ENCODE measurements around the gene HTRA3.

The HTRA3 gene

DNA sequence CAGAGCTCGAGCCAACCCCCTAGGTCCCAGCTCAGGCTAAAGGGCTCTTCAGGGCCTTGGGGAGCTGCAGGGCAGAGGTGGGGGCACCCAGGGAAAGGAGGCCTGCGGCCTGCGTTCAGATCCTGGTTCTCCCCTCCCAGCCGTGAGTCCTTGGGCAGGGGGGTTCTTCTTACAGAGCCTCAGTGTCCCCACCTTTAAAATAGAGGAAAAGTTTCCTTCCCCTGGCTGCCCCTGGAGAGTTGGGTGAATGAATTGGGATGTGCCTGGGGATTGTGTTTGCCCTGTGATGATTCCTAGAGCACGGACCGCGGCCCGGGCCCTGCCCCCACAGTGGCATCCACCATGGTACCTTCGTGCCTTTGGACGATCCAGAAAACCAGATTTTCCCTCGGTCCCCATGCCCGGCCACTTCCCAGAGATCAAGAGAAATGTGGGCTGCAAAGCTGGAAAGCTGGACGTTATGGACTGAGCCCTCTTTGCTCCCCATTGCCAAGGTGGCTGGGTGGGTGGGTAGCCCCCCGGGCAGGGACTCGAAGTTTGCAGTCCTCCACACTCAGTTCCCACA, 11.4 kb downstream of the HTRA3 start:
- no peak for DNase-seq
- Histone ChIP-seq H3K27me3 (ENCODE audit: insufficient read depth, low read depth, severe bottlenecking) (no peaks in the 10 kb centered on the region), H3K27ac (no peak overlapping the region), H3K36me3 (no peaks in the 10 kb centered on the region), H3K9me3 (ENCODE audit: severe bottlenecking) (no peaks in the 10 kb centered on the region), H3K4me3 (ENCODE audit: low read depth, low read length) (no peak overlapping the region)
- TF ChIP-seq, protein P1, sequence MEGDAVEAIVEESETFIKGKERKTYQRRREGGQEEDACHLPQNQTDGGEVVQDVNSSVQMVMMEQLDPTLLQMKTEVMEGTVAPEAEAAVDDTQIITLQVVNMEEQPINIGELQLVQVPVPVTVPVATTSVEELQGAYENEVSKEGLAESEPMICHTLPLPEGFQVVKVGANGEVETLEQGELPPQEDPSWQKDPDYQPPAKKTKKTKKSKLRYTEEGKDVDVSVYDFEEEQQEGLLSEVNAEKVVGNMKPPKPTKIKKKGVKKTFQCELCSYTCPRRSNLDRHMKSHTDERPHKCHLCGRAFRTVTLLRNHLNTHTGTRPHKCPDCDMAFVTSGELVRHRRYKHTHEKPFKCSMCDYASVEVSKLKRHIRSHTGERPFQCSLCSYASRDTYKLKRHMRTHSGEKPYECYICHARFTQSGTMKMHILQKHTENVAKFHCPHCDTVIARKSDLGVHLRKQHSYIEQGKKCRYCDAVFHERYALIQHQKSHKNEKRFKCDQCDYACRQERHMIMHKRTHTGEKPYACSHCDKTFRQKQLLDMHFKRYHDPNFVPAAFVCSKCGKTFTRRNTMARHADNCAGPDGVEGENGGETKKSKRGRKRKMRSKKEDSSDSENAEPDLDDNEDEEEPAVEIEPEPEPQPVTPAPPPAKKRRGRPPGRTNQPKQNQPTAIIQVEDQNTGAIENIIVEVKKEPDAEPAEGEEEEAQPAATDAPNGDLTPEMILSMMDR (IDR thresholded peaks at IDR 0.05; ENCODE audit: low read depth, low read length), result no peak

DNA sequence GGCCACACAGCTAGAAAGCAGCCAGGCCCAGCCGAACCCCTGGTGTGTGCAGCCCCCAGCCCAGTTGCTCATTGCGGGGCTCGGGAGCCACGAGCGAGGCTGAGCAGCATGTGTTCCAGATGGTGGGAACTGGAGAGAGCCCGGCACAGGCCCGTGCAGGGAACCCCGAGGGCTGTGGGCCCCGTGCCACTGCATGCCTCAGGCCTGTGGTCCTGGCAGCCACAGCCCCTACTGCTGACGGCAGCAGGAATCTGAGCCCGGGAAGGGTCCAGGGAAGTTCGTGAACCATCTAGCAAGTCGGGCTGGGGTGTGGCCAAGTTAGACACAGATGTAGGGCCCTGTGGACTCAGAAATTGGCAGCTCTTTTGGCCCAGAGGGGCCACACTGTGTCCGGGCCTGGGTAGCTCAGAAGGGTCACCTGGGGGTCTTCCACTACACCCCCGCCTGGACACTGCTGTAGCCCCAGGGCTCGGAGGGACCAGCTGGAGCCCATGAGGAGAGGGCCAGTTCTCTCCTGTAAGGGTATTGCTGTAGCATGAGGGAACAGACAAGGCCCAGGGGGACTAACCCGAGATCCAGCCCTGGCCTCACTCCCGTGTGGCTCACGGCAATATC, 12.1 kb downstream of the HTRA3 start:
- no peak overlapping the region for H3K4me3 ChIP-seq (ENCODE audit: low read depth, low read length)
- TF ChIP-seq, protein P1 (IDR thresholded peaks at IDR 0.05; ENCODE audit: low read depth, low read length), result no peak
- H3K27ac ChIP-seq, result no peak overlapping the region
- no peaks in the 10 kb centered on the region for H3K27me3 ChIP-seq (ENCODE audit: insufficient read depth, low read depth, severe bottlenecking)
- no peak for DNase-seq
- H3K36me3 ChIP-seq, result no peaks in the 10 kb centered on the region
- no peaks in the 10 kb centered on the region for H3K9me3 ChIP-seq (ENCODE audit: severe bottlenecking)

DNA sequence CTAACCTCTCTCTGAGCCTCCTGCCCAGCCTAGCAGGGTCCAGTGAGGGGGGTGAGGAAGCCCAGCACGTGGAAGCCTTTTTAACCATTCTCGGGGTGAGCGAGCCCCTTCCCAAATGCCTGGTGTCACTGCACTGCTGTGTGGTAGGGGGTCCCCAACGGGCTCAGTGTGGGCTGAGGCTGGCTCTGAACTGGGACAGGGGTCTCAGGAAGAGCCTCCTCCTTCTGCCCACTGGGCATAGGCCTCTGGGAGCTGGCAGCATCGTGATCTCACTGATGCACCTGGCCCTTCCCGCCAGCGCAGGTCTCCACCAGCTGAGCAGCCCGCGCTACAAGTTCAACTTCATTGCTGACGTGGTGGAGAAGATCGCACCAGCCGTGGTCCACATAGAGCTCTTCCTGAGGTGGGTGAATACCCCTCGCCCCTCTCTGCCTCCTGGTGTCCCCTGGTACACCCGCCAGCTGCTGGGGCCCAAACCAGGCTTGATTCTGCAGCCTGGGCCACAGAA, 12.6 kb downstream of the HTRA3 start:
- Histone ChIP-seq H3K27ac (no peak overlapping the region), H3K36me3 (no peaks in the 10 kb centered on the region), H3K9me3 (ENCODE audit: severe bottlenecking) (no peaks in the 10 kb centered on the region), H3K4me3 (ENCODE audit: low read depth, low read length) (no peak overlapping the region), H3K27me3 (ENCODE audit: insufficient read depth, low read depth, severe bottlenecking) (no peaks in the 10 kb centered on the region)
- no peak for DNase-seq
- TF ChIP-seq, protein P1 (IDR thresholded peaks at IDR 0.05; ENCODE audit: low read depth, low read length), result no peak

DNA sequence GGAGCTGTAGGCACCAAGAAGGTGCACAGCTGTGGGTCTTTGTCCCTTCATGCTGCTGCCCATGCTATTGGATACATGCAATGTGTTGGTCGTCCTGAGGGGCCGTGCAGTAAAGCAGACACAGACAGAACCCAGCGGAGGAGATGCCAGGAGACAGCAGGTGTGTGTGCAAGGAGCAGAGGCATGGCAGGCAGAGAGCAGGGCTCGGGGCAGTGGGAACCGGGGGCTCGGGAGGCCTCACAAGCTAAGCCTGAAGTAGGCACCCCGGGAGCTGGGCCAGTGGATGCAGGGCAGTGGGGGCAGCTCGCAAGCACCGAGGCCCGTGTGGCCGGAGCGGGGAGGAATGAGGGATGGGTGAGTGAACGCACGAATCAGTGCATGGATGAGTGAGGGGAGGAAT, 13.2 kb downstream of the HTRA3 start:
- H3K27me3 ChIP-seq (ENCODE audit: insufficient read depth, low read depth, severe bottlenecking), result no peaks in the 10 kb centered on the region
- H3K27ac ChIP-seq, result no peak overlapping the region
- DNase-seq, result no peak
- no peak overlapping the region for H3K4me3 ChIP-seq (ENCODE audit: low read depth, low read length)
- no peaks in the 10 kb centered on the region for H3K36me3 ChIP-seq
- H3K9me3 ChIP-seq (ENCODE audit: severe bottlenecking), result no peaks in the 10 kb centered on the region
- TF ChIP-seq, protein P1 (IDR thresholded peaks at IDR 0.05; ENCODE audit: low read depth, low read length), result no peak

DNA sequence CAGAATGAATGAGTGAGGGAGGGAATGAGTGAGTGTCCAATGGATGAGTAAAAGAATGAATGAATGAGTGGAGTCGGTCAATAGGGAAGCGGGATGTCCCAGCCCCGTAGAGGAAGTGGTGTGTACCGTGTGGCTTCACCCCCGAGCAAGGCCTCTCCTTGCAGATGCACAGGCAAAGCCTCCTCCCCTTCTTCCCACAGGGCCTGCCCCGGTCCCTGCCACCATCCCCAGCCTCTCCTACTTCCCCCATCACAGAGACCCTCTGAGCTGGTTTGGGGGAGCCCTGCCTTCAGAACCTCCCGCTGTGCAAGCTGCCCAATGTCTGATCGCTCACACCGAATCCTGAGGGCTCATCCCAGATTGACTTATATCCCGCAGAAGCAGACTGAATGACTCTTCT, 13.6 kb downstream of the HTRA3 start:
- no peak overlapping the region for H3K27ac ChIP-seq
- no peaks in the 10 kb centered on the region for H3K36me3 ChIP-seq
- no peaks in the 10 kb centered on the region for H3K9me3 ChIP-seq (ENCODE audit: severe bottlenecking)
- H3K4me3 ChIP-seq (ENCODE audit: low read depth, low read length), result no peak overlapping the region
- TF ChIP-seq, protein P1 (IDR thresholded peaks at IDR 0.05; ENCODE audit: low read depth, low read length), result no peak
- H3K27me3 ChIP-seq (ENCODE audit: insufficient read depth, low read depth, severe bottlenecking), result no peaks in the 10 kb centered on the region
- no peak for DNase-seq
